22Rv1 (cell line): ENCODE measurements around the gene RARS2.

Source experiments
- CTCF ChIP-seq: fragments of 450-650 bp; IDR thresholded peaks from 2 replicates; pipeline ENCODE4 v1.5.1; 2017; ENCODE audit warnings: mild to moderate bottlenecking
- ZFX ChIP-seq: fragments of 450-650 bp; IDR thresholded peaks from 2 replicates; pipeline ENCODE4 v1.6.1; 2017; ENCODE audit warnings: antibody characterized with exemption, borderline replicate concordance

DNA sequence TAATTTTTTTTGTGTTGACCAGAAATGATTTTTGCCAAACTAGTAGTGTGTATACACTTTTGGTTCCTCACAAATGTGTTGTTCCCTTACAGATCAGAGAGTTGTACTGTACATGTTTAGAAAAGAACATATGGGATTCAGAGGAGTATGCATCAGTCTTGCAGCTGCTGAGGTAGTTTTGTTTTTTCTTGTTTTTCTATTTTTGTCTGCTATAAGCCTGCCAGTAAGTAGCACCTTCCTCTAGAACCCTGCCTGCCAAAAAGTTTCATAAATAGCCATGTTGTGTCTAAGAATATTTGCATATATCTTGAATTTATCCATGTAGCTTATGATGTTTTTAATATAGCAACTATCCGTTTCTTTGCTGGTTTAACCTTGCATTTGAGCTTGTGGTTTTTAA, 46.5 kb upstream of the RARS2 start:
- TF ChIP-seq CTCF (no peak), ZFX (no peak)
